Measurements from ENCODE around the gene ACOT7.

Gene ACOT7

DNA sequence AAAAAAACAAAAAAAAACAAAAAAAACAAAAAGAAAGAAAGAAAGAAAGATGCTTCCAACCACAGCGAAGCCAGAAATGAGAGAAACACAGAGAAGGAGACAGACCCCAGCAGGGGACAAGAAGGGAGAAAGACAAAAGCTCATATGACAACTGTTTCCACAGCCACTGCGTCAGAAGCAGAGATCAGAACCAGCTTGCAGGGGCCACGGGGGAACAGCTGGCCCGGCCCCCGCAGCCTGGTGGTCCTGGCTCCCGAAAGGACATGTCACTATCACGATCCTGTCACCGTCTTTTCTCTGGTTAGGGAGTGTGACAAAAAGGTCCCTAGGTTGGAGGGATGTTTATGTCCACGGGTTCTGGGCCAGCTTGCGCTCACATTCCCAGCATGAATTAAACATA, 60.7 kb downstream of the ACOT7 start:
- Histone ChIP-seq H3K27me3 (ENCODE audit: insufficient read depth, poor library complexity, severe bottlenecking) (no peaks in the 10 kb centered on the region), H3K4me3 (replicated peaks; ENCODE audit: insufficient read depth, low read length) (no peak overlapping the region), H3K27ac (replicated peaks) (no peak overlapping the region)
- TF ChIP-seq, protein P1, sequence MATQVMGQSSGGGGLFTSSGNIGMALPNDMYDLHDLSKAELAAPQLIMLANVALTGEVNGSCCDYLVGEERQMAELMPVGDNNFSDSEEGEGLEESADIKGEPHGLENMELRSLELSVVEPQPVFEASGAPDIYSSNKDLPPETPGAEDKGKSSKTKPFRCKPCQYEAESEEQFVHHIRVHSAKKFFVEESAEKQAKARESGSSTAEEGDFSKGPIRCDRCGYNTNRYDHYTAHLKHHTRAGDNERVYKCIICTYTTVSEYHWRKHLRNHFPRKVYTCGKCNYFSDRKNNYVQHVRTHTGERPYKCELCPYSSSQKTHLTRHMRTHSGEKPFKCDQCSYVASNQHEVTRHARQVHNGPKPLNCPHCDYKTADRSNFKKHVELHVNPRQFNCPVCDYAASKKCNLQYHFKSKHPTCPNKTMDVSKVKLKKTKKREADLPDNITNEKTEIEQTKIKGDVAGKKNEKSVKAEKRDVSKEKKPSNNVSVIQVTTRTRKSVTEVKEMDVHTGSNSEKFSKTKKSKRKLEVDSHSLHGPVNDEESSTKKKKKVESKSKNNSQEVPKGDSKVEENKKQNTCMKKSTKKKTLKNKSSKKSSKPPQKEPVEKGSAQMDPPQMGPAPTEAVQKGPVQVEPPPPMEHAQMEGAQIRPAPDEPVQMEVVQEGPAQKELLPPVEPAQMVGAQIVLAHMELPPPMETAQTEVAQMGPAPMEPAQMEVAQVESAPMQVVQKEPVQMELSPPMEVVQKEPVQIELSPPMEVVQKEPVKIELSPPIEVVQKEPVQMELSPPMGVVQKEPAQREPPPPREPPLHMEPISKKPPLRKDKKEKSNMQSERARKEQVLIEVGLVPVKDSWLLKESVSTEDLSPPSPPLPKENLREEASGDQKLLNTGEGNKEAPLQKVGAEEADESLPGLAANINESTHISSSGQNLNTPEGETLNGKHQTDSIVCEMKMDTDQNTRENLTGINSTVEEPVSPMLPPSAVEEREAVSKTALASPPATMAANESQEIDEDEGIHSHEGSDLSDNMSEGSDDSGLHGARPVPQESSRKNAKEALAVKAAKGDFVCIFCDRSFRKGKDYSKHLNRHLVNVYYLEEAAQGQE (IDR thresholded peaks at IDR 0.05; ENCODE audit: insufficient replicate concordance, low read depth) = no peak
- TF ChIP-seq POLR2AphosphoS5 (IDR thresholded peaks at IDR 0.05; ENCODE audit: low read depth) = no peak
- no peak for TF ChIP-seq SPI1 (IDR thresholded peaks at IDR 0.05; ENCODE audit: borderline replicate concordance, low read depth)
- TF ChIP-seq, protein P2, sequence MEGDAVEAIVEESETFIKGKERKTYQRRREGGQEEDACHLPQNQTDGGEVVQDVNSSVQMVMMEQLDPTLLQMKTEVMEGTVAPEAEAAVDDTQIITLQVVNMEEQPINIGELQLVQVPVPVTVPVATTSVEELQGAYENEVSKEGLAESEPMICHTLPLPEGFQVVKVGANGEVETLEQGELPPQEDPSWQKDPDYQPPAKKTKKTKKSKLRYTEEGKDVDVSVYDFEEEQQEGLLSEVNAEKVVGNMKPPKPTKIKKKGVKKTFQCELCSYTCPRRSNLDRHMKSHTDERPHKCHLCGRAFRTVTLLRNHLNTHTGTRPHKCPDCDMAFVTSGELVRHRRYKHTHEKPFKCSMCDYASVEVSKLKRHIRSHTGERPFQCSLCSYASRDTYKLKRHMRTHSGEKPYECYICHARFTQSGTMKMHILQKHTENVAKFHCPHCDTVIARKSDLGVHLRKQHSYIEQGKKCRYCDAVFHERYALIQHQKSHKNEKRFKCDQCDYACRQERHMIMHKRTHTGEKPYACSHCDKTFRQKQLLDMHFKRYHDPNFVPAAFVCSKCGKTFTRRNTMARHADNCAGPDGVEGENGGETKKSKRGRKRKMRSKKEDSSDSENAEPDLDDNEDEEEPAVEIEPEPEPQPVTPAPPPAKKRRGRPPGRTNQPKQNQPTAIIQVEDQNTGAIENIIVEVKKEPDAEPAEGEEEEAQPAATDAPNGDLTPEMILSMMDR (IDR thresholded peaks at IDR 0.05; ENCODE audit: insufficient read depth, low read length) = no peak
- TF ChIP-seq GABPA (IDR thresholded peaks at IDR 0.05; ENCODE audit: low read depth) = no peak
- DNase-seq (ENCODE audit: low read depth in 1 of 2, low spot score in 1 of 2) = no peak

- no peak overlapping the region for H3K4me3 ChIP-seq (replicated peaks; ENCODE audit: insufficient read depth, low read length)
- H3K27me3 ChIP-seq (ENCODE audit: insufficient read depth, poor library complexity, severe bottlenecking) = no peaks in the 10 kb centered on the region
- DNase-seq (ENCODE audit: low read depth in 1 of 2, low spot score in 1 of 2) = no peak
- H3K27ac ChIP-seq (replicated peaks) = no peak overlapping the region
- TF ChIP-seq POLR2AphosphoS5 (IDR thresholded peaks at IDR 0.05; ENCODE audit: low read depth) (no peak), GABPA (IDR thresholded peaks at IDR 0.05; ENCODE audit: low read depth) (no peak), SPI1 (IDR thresholded peaks at IDR 0.05; ENCODE audit: borderline replicate concordance, low read depth) (no peak)
- TF ChIP-seq, protein P1 (IDR thresholded peaks at IDR 0.05; ENCODE audit: insufficient replicate concordance, low read depth) = no peak
- TF ChIP-seq, protein P2 (IDR thresholded peaks at IDR 0.05; ENCODE audit: insufficient read depth, low read length) = no peak
These were observed 61.9 kb downstream of the ACOT7 start for GRCh38 chr1:6331543-6332273.

GRCh38 chr1:6330410-6330911, 63.1 kb downstream of the ACOT7 start:
- no peak for TF ChIP-seq GABPA (IDR thresholded peaks at IDR 0.05; ENCODE audit: low read depth)
- Histone ChIP-seq H3K27me3 (ENCODE audit: insufficient read depth, poor library complexity, severe bottlenecking) (no peaks in the 10 kb centered on the region), H3K27ac (replicated peaks) (no peak overlapping the region), H3K4me3 (replicated peaks; ENCODE audit: insufficient read depth, low read length) (no peak overlapping the region)
- DNase-seq (ENCODE audit: low read depth in 1 of 2, low spot score in 1 of 2) = no peak

GRCh38 chr1:6329851-6330250, 63.7 kb downstream of the ACOT7 start:
- no peak overlapping the region for H3K4me3 ChIP-seq (replicated peaks; ENCODE audit: insufficient read depth, low read length)
- H3K27ac ChIP-seq (replicated peaks) = no peak overlapping the region
- no peak for TF ChIP-seq GABPA (IDR thresholded peaks at IDR 0.05; ENCODE audit: low read depth)
- TF ChIP-seq POLR2AphosphoS5 (IDR thresholded peaks at IDR 0.05; ENCODE audit: low read depth) = no peak
- DNase-seq (ENCODE audit: low read depth in 1 of 2, low spot score in 1 of 2) = no peak
- no peaks in the 10 kb centered on the region for H3K27me3 ChIP-seq (ENCODE audit: insufficient read depth, poor library complexity, severe bottlenecking)

DNA sequence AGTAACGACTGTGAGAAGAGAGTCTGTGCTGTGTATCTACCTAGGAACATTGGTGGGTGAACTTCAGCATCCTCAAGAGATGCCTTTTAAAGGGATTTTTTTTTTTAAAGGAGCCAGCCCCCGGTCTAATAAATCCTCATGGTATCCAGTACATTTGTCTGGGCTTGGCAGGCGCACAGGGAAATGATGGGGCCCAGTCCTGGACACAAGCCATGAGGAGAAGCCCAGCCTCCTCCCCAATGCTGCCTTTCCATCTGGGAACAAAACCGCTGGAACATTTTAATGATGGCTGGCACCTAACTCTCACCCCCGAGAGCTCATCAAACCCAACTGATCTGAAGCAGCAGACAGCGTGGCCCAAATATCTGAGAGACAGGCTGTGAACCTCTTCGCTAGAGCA, 64.2 kb downstream of the ACOT7 start:
- no peak for DNase-seq (ENCODE audit: low read depth in 1 of 2, low spot score in 1 of 2)
- H3K4me3 ChIP-seq (replicated peaks; ENCODE audit: insufficient read depth, low read length) = no peak overlapping the region
- H3K27me3 ChIP-seq (ENCODE audit: insufficient read depth, poor library complexity, severe bottlenecking) = no peaks in the 10 kb centered on the region
- TF ChIP-seq, protein P1 (IDR thresholded peaks at IDR 0.05; ENCODE audit: insufficient replicate concordance, low read depth) = no peak
- TF ChIP-seq POLR2AphosphoS5 (IDR thresholded peaks at IDR 0.05; ENCODE audit: low read depth) (no peak), GABPA (IDR thresholded peaks at IDR 0.05; ENCODE audit: low read depth) (no peak), SPI1 (IDR thresholded peaks at IDR 0.05; ENCODE audit: borderline replicate concordance, low read depth) (no peak)
- TF ChIP-seq, protein P2 (IDR thresholded peaks at IDR 0.05; ENCODE audit: insufficient read depth, low read length) = no peak
- H3K27ac ChIP-seq (replicated peaks) = no peak overlapping the region

All from HL-60 (cell line).